Naive thymus-derived CD4-positive, alpha-beta T cell (primary cell): ENCODE measurements around the gene ZNF649. TPM values are rescaled to one million over a fixed set of nuclear protein-coding genes. Genes with fewer than 3 reads are reported as not detected.
A peak's percentile ranks its signal among the peaks of the same experiment; 100 is the strongest.

ENCODE experiments used
- ATAC-seq: fragments of 150-1000 bp; cut with Tn5 transposase; 2 replicates; pipeline ENCODE4 v1.10.0; 2021; ENCODE audit warnings: mild to moderate bottlenecking, moderate library complexity
- CTCF ChIA-PET: fragments of 350-600 bp; sonication (Branson Sonifier 250); formaldehyde crosslinking; loops from one replicate; lab custom pipeline; 2021; ENCODE audit warnings: antibody characterized with exemption; lab: Charles Lee
- POLR2A ChIA-PET: fragments of 350-600 bp; sonication (Branson Sonifier 250); formaldehyde crosslinking; loops from one replicate; lab custom pipeline; 2021; ENCODE audit warnings: antibody characterized with exemption, inconsistent platforms; lab: Charles Lee
- DNase-seq, 9 donors: peaks; one replicate each; pipeline versions ENCODE4 v3.0.0 to v3.0.0-alpha.2; 2020 to 2022; ENCODE audit warnings: mixed read lengths in 1 of 9
- H3K27ac ChIP-seq: one replicate; pipeline ENCODE4 v1.7.0; 2013; ENCODE audit warnings: mild to moderate bottlenecking, low read depth, low read length, moderate library complexity
- H3K27me3 ChIP-seq, 2 donors: one replicate each; pipeline ENCODE4 v1.7.0; 2013; ENCODE audit warnings: low read length in 2 of 2, mild to moderate bottlenecking in 2 of 2, moderate library complexity in 2 of 2; ENCODE audit not compliant: control insufficient read depth in 2 of 2, insufficient read depth in 2 of 2
- H3K36me3 ChIP-seq, 3 experiments: 1 replicate in 2 of 3; 2 replicates in 1 of 3; pipeline ENCODE4 v1.7.0; 2013; ENCODE audit warnings: low read length in 3 of 3, mild to moderate bottlenecking in 3 of 3, moderate library complexity in 1 of 3; ENCODE audit not compliant: insufficient read depth in 3 of 3, control insufficient read depth in 2 of 3
- H3K4me1 ChIP-seq, 2 donors: one replicate each; pipeline ENCODE4 v1.7.0; 2013; ENCODE audit warnings: low read length in 2 of 2, mild to moderate bottlenecking in 2 of 2, moderate library complexity in 1 of 2; ENCODE audit not compliant: control insufficient read depth in 2 of 2, insufficient read depth in 2 of 2
- H3K4me3 ChIP-seq: 2 replicates; pipeline ENCODE4 v1.7.0; 2013; ENCODE audit warnings: mild to moderate bottlenecking, low read length
- H3K9me3 ChIP-seq, 3 experiments: 1 replicate in 2 of 3; 2 replicates in 1 of 3; pipeline ENCODE4 v1.7.0; 2013; ENCODE audit warnings: low read length in 3 of 3; ENCODE audit not compliant: control insufficient read depth in 2 of 3
- H3K27ac Mint-ChIP-seq, 9 donors: one replicate each; pipeline ENCODE4 v1.8.0; 2020 to 2022; ENCODE audit warnings: mixed read lengths in 9 of 9, mild to moderate bottlenecking in 8 of 9, moderate library complexity in 5 of 9, inconsistent platforms in 2 of 9
- H3K27me3 Mint-ChIP-seq, 5 donors: one replicate each; pipeline ENCODE4 v1.8.0; 2021 to 2022; ENCODE audit warnings: mixed read lengths in 5 of 5, mild to moderate bottlenecking in 1 of 5
- H3K36me3 Mint-ChIP-seq, 5 donors: one replicate each; pipeline ENCODE4 v1.8.0; 2020 to 2022; ENCODE audit warnings: mixed read lengths in 5 of 5, mild to moderate bottlenecking in 3 of 5, inconsistent platforms in 1 of 5
- H3K4me1 Mint-ChIP-seq, 7 donors: one replicate each; pipeline ENCODE4 v1.8.0; 2020 to 2022; ENCODE audit warnings: mixed read lengths in 7 of 7, mild to moderate bottlenecking in 3 of 7, inconsistent platforms in 1 of 7
- H3K4me3 Mint-ChIP-seq, 10 donors: one replicate each; pipeline ENCODE4 v1.8.0; 2020 to 2022; ENCODE audit warnings: mild to moderate bottlenecking in 10 of 10, mixed read lengths in 10 of 10, moderate library complexity in 6 of 10, inconsistent platforms in 2 of 10
- H3K9me3 Mint-ChIP-seq, 11 donors: one replicate each; pipeline ENCODE4 v1.8.0; 2020 to 2022; ENCODE audit warnings: mixed read lengths in 11 of 11, mild to moderate bottlenecking in 4 of 11, inconsistent platforms in 1 of 11, moderate library complexity in 1 of 11
- intact Hi-C, 2 donors: fragments of 100-400 bp; cut with micrococcal nuclease; formaldehyde crosslinking; loops; one replicate each; pipeline ENCODE4 v1.15.1; 2023
- polyA plus RNA-seq, 2 donors: library from polyadenylated mRNA; unstranded; fragments of 300-500 nt; fragmentation: Illumina TruSeq; gene quantifications; one replicate each; pipeline ENCODE4 v1.2.3, GENCODE V29; 2021
- total RNA-seq, 6 experiments: library from RNA in 5 of 6; stranded (reverse) in 5 of 6; gene quantifications; 1 replicate in 5 of 6; 2 replicates in 1 of 6; pipeline ENCODE4 v1.2.3 and lab custom pipeline; 2021 to 2026

ZNF649 gene
- total and polyA plus RNA-seq, 7 experiments from 2014 or later: 9.3 to 33.4 (median 14.3) TPM

GRCh38 chr19:51901860-51902259 lies 3.0 kb downstream of the ZNF649 start:
- H3K9me3 ChIP-seq: peaks cover 3 to 70% (median 36%) of the 10 kb centered on the region in 3 experiments
- peaks cover 17 to 56% (median 33%) of the 10 kb centered on the region in 3 experiments for H3K36me3 ChIP-seq
- peaks cover 0 to 5% of the 10 kb centered on the region in 2 donors for H3K4me1 ChIP-seq
- no peak for ATAC-seq
- H3K4me3 Mint-ChIP-seq: peak overlapping the region in 3 of 10 donors; percentile 25 to 99 (median 98)
- no peak overlapping the region for H3K4me3 ChIP-seq
- H3K36me3 Mint-ChIP-seq: peaks cover 35 to 79% (median 74%) of the 10 kb centered on the region in 5 donors
- CTCF ChIA-PET: no interaction called here
- POLR2A ChIA-PET: no interaction called here
- H3K27ac ChIP-seq: no peak overlapping the region
- no peak for DNase-seq
- H3K9me3 Mint-ChIP-seq: peaks cover 6 to 96% (median 69%) of the 10 kb centered on the region in 11 donors
- H3K27me3 Mint-ChIP-seq: peaks cover 0 to 11% (median 7%) of the 10 kb centered on the region in 5 donors
- no peaks in the 10 kb centered on the region for H3K27me3 ChIP-seq
- no peak overlapping the region for H3K27ac Mint-ChIP-seq
- H3K4me1 Mint-ChIP-seq: peaks cover 8 to 33% (median 28%) of the 10 kb centered on the region in 7 donors
- intact Hi-C loops: loop anchor here (5.0 to 10.0 kb wide), 2 partner anchors 273 to 290 kb away; partner anchors contain the start of genes PPP2R1A (in 1 of the 2) and ZNF836 (in 1 of the 2)

GRCh38 chr19:51891193-51891747 lies 13.5 kb downstream of the ZNF649 start:
- H3K36me3 ChIP-seq: peaks cover 35 to 82% (median 48%) of the 10 kb centered on the region in 3 experiments
- peak overlapping the region; percentile 22 for H3K4me3 ChIP-seq
- Mint-ChIP-seq H3K4me3 (peak overlapping the region in 1 of 10 donors; percentile 39), H3K27me3 (no peaks in the 10 kb centered on the region), H3K27ac (peak overlapping the region in 3 of 9 donors; percentile 12 to 57 (median 52)), H3K4me1 (peaks cover 0 to 14% (median 0%) of the 10 kb centered on the region in 7 donors), H3K9me3 (peaks cover 16 to 100% (median 90%) of the 10 kb centered on the region in 11 donors), H3K36me3 (peaks cover 55 to 94% (median 86%) of the 10 kb centered on the region in 5 donors)
- no peaks in the 10 kb centered on the region for H3K27me3 ChIP-seq
- ChIA-PET CTCF (interaction anchor here (0.6 kb wide), 1 partner anchor 309 kb away, joined by 3 read pairs; no protein-coding TSS in a partner anchor), POLR2A (no interaction called here)
- H3K4me1 ChIP-seq: no peaks in the 10 kb centered on the region
- no peak for ATAC-seq
- intact Hi-C loops: no loop called here
- peak in 3 of 9 donors; percentile 11 to 23 (median 19) for DNase-seq
- peaks cover 32 to 97% (median 67%) of the 10 kb centered on the region in 3 experiments for H3K9me3 ChIP-seq
- no peak overlapping the region for H3K27ac ChIP-seq

GRCh38 chr19:51889934-51890333 lies 14.9 kb downstream of the ZNF649 start:
- DNase-seq: no peak
- H3K4me3 ChIP-seq: no peak overlapping the region
- H3K27me3 ChIP-seq: no peaks in the 10 kb centered on the region
- H3K9me3 ChIP-seq: peaks cover 28 to 98% (median 65%) of the 10 kb centered on the region in 3 experiments
- no peaks in the 10 kb centered on the region for H3K4me1 ChIP-seq
- Mint-ChIP-seq H3K9me3 (peaks cover 13 to 100% (median 87%) of the 10 kb centered on the region in 11 donors), H3K27ac (no peak overlapping the region), H3K36me3 (peaks cover 54 to 90% (median 83%) of the 10 kb centered on the region in 5 donors), H3K4me3 (peak overlapping the region in 1 of 10 donors; percentile 27), H3K27me3 (no peaks in the 10 kb centered on the region), H3K4me1 (peaks cover 0 to 14% (median 0%) of the 10 kb centered on the region in 7 donors)
- intact Hi-C loops: no loop called here
- no peak for ATAC-seq
- ChIA-PET POLR2A (no interaction called here), CTCF (no interaction called here)
- H3K27ac ChIP-seq: no peak overlapping the region
- peaks cover 29 to 72% (median 37%) of the 10 kb centered on the region in 3 experiments for H3K36me3 ChIP-seq

GRCh38 chr19:51887522-51888498 lies 17.0 kb downstream of the ZNF649 start, which contains the start of gene ZNF577:
ZNF577 (minus strand) TSS chr19:51887951; CDS start chr19:51880382, 7,569 bp downstream.
- Mint-ChIP-seq H3K4me1 (peaks cover 0 to 14% (median 0%) of the 10 kb centered on the region in 7 donors), H3K27me3 (no peaks in the 10 kb centered on the region), H3K27ac (peak within 1 kb of the TSS in 8 of 9 donors; percentile 56 to 96 (median 83)), H3K4me3 (peak within 1 kb of the TSS; percentile 23 to 95 (median 90)), H3K9me3 (peaks cover 4 to 97% (median 81%) of the 10 kb centered on the region in 11 donors), H3K36me3 (peaks cover 43 to 81% (median 76%) of the 10 kb centered on the region in 5 donors)
- H3K9me3 ChIP-seq: peaks cover 28 to 95% (median 57%) of the 10 kb centered on the region in 3 experiments
- POLR2A ChIA-PET: no interaction called here
- CTCF ChIA-PET: no interaction called here
- H3K4me3 ChIP-seq: peak within 1 kb of the TSS; percentile 42
- no peak within 1 kb of the TSS for H3K27ac ChIP-seq
- H3K36me3 ChIP-seq: peaks cover 15 to 59% (median 19%) of the 10 kb centered on the region in 3 experiments
- DNase-seq (peak in 8 of 9 donors; percentile 37 to 72 (median 63)), ATAC-seq (peak; percentile 96)
- H3K27me3 ChIP-seq: no peaks in the 10 kb centered on the region
- intact Hi-C loops: no loop called here
- H3K4me1 ChIP-seq: no peaks in the 10 kb centered on the region

- peaks cover 0 to 54% (median 0%) of the 10 kb centered on the region in 3 experiments for H3K36me3 ChIP-seq
- H3K9me3 ChIP-seq: peaks cover 16 to 95% (median 37%) of the 10 kb centered on the region in 3 experiments
- peaks cover 48 to 80% (median 74%) of the 10 kb centered on the region in 5 donors for H3K36me3 Mint-ChIP-seq
- H3K9me3 Mint-ChIP-seq: peaks cover 13 to 96% (median 73%) of the 10 kb centered on the region in 11 donors
- intact Hi-C loops: no loop called here
- CTCF ChIA-PET: no interaction called here
- POLR2A ChIA-PET: no interaction called here
- ATAC-seq (no peak), DNase-seq (no peak)
- H3K27me3 Mint-ChIP-seq: no peaks in the 10 kb centered on the region
- H3K4me1 Mint-ChIP-seq: peaks cover 0 to 14% (median 0%) of the 10 kb centered on the region in 7 donors
- no peaks in the 10 kb centered on the region for H3K4me1 ChIP-seq
- H3K4me3 Mint-ChIP-seq: no peak overlapping the region
- H3K27ac Mint-ChIP-seq: no peak overlapping the region
- H3K4me3 ChIP-seq: no peak overlapping the region
- no peaks in the 10 kb centered on the region for H3K27me3 ChIP-seq
- no peak overlapping the region for H3K27ac ChIP-seq
Observed at GRCh38 chr19:51884713-51885112, 20.1 kb downstream of the ZNF649 start.

GRCh38 chr19:51882518-51882917 lies 22.3 kb downstream of the ZNF649 start:
- peaks cover 0 to 7% (median 0%) of the 10 kb centered on the region in 7 donors for H3K4me1 Mint-ChIP-seq
- no peak for ATAC-seq

More at GRCh38 chr19:51882518-51882917, 22.3 kb downstream of the ZNF649 start:
- Histone ChIP-seq H3K36me3 (peaks cover 1 to 55% (median 8%) of the 10 kb centered on the region in 3 experiments), H3K27ac (no peak overlapping the region), H3K4me1 (no peaks in the 10 kb centered on the region), H3K9me3 (peaks cover 0 to 90% (median 16%) of the 10 kb centered on the region in 3 experiments), H3K27me3 (no peaks in the 10 kb centered on the region), H3K4me3 (no peak overlapping the region)
- Mint-ChIP-seq H3K27ac (no peak overlapping the region), H3K9me3 (peaks cover 11 to 96% (median 64%) of the 10 kb centered on the region in 11 donors), H3K36me3 (peaks cover 49 to 77% (median 73%) of the 10 kb centered on the region in 5 donors), H3K27me3 (no peaks in the 10 kb centered on the region), H3K4me3 (no peak overlapping the region)
- POLR2A ChIA-PET: no interaction called here
- intact Hi-C loops: no loop called here
- no peak for DNase-seq
- CTCF ChIA-PET: no interaction called here
